Activated CD8-positive, alpha-beta memory T cell treated with anti-CD3 and anti-CD28 coated beads for 1 hour (primary cell): ENCODE measurements around the gene TGFB1I1.
"Not testable (repeated sequence)": the region's sequence is repeated elsewhere in the genome, so short reads cannot be mapped to it uniquely, and the experiment has no call there.

Experiments used
- DNase-seq, 2 donors: peaks; one replicate each; pipeline ENCODE4 v3.0.0-alpha.2; 2020; ENCODE audit warnings: low read depth in 1 of 2; ENCODE audit errors: extremely low read depth in 1 of 2

The TGFB1I1 gene

GRCh38 chr16:31487071-31487719 is 15.2 kb downstream of the TGFB1I1 start:
- DNase-seq = no peak

- DNase-seq = peak; percentile 52 to 54
These were observed 15.9 kb downstream of the TGFB1I1 start for GRCh38 chr16:31487720-31488467.

- DNase-seq = no peak
These were observed 16.7 kb downstream of the TGFB1I1 start for GRCh38 chr16:31488468-31489297.

GRCh38 chr16:31489298-31489564 is 17.3 kb downstream of the TGFB1I1 start:
- no peak for DNase-seq

- no peak for DNase-seq
These were observed 17.9 kb downstream of the TGFB1I1 start for GRCh38 chr16:31489616-31490584.

GRCh38 chr16:31491778-31492418 is 19.9 kb downstream of the TGFB1I1 start:
- no peak for DNase-seq

GRCh38 chr16:31493506-31494125 is 21.7 kb downstream of the TGFB1I1 start:
- DNase-seq = no peak

GRCh38 chr16:31496670-31497069 is 24.7 kb downstream of the TGFB1I1 start:
- no peak for DNase-seq

- DNase-seq = no peak
These were observed 26.5 kb downstream of the TGFB1I1 start for GRCh38 chr16:31498493-31498892.

- DNase-seq = no peak
These were observed 28.0 kb downstream of the TGFB1I1 start for GRCh38 chr16:31499928-31500327.

- DNase-seq = no peak
These were observed 29.4 kb downstream of the TGFB1I1 start for GRCh38 chr16:31501226-31501965.

- DNase-seq = no peak
These were observed 30.0 kb downstream of the TGFB1I1 start for GRCh38 chr16:31501966-31502348.

- no peak for DNase-seq
These were observed 31.0 kb downstream of the TGFB1I1 start for GRCh38 chr16:31502981-31503380.

GRCh38 chr16:31503555-31503954 is 31.6 kb downstream of the TGFB1I1 start:
- not testable (repeated sequence) for DNase-seq

- no peak for DNase-seq
These were observed 32.2 kb downstream of the TGFB1I1 start for GRCh38 chr16:31504159-31504558.

GRCh38 chr16:31505483-31505882 is 33.5 kb downstream of the TGFB1I1 start:
- no peak for DNase-seq

GRCh38 chr16:31507617-31507928 is 35.6 kb downstream of the TGFB1I1 start:
- DNase-seq = no peak

GRCh38 chr16:31507929-31508705 is 36.2 kb downstream of the TGFB1I1 start, which contains the start of gene RUSF1:
Gene RUSF1, minus strand, starts transcription at chr16:31508391. Its CDS starts 18 bp downstream, at chr16:31508373.
- peak; percentile 53 to 70 for DNase-seq
